Hepatocyte (in vitro differentiated cells): Measurements from ENCODE around the gene NEUROD6. TPM values are rescaled to one million over a fixed set of nuclear protein-coding genes. Genes with fewer than 3 reads are reported as not detected.
A peak's percentile ranks its signal among the peaks of the same experiment; 100 is the strongest.

Experiments used
- DNase-seq: peaks from one replicate; pipeline ENCODE4 v3.0.0-alpha.2; 2016; ENCODE audit warnings: low spot score
- H2AFZ ChIP-seq: fragments of 200-600 bp; sonication (generic); 2 replicates; pipeline ENCODE4 v1.6.0; 2016; ENCODE audit warnings: antibody characterized with exemption, mild to moderate bottlenecking
- H3K27ac ChIP-seq: fragments of 200-600 bp; sonication (generic); 2 replicates; pipeline ENCODE4 v1.5.1; 2016; ENCODE audit warnings: mild to moderate bottlenecking
- H3K27me3 ChIP-seq: fragments of 200-600 bp; sonication (generic); 2 replicates; pipeline ENCODE4 v1.6.1; 2016
- H3K36me3 ChIP-seq: fragments of 200-600 bp; sonication (generic); replicated peaks from 2 replicates; pipeline ENCODE4 v1.5.1; 2016; ENCODE audit warnings: low read depth; ENCODE audit not compliant: insufficient read depth
- H3K4me1 ChIP-seq: fragments of 200-600 bp; sonication (generic); 2 replicates; pipeline ENCODE4 v1.5.1; 2016; ENCODE audit warnings: mild to moderate bottlenecking, moderate library complexity; ENCODE audit not compliant: insufficient read depth
- H3K4me2 ChIP-seq: fragments of 200-600 bp; sonication (generic); 2 replicates; pipeline ENCODE4 v1.6.0; 2016
- H3K4me3 ChIP-seq: fragments of 200-600 bp; sonication (generic); 2 replicates; pipeline ENCODE4 v1.5.1; 2016; ENCODE audit warnings: mild to moderate bottlenecking
- H3K79me2 ChIP-seq: fragments of 200-600 bp; sonication (generic); 2 replicates; pipeline ENCODE4 v1.6.0; 2017; ENCODE audit warnings: mild to moderate bottlenecking
- H3K9me2 ChIP-seq: fragments of 200-600 bp; sonication (generic); replicated peaks from 2 replicates; pipeline ENCODE4 v1.6.0; 2017; ENCODE audit warnings: mild to moderate bottlenecking; ENCODE audit not compliant: insufficient read depth
- H3K9me3 ChIP-seq: fragments of 200-600 bp; sonication (generic); 2 replicates; pipeline ENCODE4 v1.5.1; 2016; ENCODE audit warnings: low read depth, mild to moderate bottlenecking
- H4K20me1 ChIP-seq: fragments of 200-600 bp; sonication (generic); 2 replicates; pipeline ENCODE4 v1.6.0; 2016; ENCODE audit warnings: mild to moderate bottlenecking; ENCODE audit not compliant: insufficient read depth, poor library complexity, severe bottlenecking
- EZH2 ChIP-seq: fragments of 200-600 bp; sonication (generic); IDR thresholded peaks from 2 replicates; pipeline ENCODE4 v1.6.1; 2016; ENCODE audit warnings: antibody characterized with exemption, mild to moderate bottlenecking, borderline replicate concordance
- EZH2phosphoT487 ChIP-seq: fragments of 200-600 bp; sonication (generic); IDR thresholded peaks from one replicate; pipeline ENCODE4 v1.6.1; 2018; ENCODE audit warnings: antibody characterized with exemption, mild to moderate bottlenecking, low read depth, moderate library complexity; ENCODE audit not compliant: unreplicated experiment, severe bottlenecking
- WGBS: methylation state at CpG from one replicate; pipeline ENCODE4 v1.1.6; 2016; ENCODE audit warnings: low lambda C conversion rate; ENCODE audit errors: missing lambda C conversion rate; 5-methylcytosine and 5-hydroxymethylcytosine counted together
- polyA plus RNA-seq: library from polyadenylated mRNA; unstranded; fragments of >200 nt; fragmentation: Nextera tagmentation; extraction: Ambion mirVana; gene quantifications from 2 replicates; pipeline ENCODE4 v1.2.1, GENCODE V29; 2016
- total RNA-seq: library from RNA; depleted of rRNA; stranded (reverse); fragments of >200 nt; gene quantifications from 2 replicates; pipeline ENCODE4 v1.2.3, GENCODE V29; 2014
- TF ChIP-seq, protein P1 (sequence below): fragments of 200-600 bp; sonication (generic); IDR thresholded peaks from 2 replicates; pipeline ENCODE4 v1.5.1; 2016; ENCODE audit warnings: antibody characterized with exemption, mild to moderate bottlenecking; ENCODE audit not compliant: poor library complexity

Gene NEUROD6
- total and polyA plus RNA-seq, 2 experiments from 2014 or later: not detected

DNA sequence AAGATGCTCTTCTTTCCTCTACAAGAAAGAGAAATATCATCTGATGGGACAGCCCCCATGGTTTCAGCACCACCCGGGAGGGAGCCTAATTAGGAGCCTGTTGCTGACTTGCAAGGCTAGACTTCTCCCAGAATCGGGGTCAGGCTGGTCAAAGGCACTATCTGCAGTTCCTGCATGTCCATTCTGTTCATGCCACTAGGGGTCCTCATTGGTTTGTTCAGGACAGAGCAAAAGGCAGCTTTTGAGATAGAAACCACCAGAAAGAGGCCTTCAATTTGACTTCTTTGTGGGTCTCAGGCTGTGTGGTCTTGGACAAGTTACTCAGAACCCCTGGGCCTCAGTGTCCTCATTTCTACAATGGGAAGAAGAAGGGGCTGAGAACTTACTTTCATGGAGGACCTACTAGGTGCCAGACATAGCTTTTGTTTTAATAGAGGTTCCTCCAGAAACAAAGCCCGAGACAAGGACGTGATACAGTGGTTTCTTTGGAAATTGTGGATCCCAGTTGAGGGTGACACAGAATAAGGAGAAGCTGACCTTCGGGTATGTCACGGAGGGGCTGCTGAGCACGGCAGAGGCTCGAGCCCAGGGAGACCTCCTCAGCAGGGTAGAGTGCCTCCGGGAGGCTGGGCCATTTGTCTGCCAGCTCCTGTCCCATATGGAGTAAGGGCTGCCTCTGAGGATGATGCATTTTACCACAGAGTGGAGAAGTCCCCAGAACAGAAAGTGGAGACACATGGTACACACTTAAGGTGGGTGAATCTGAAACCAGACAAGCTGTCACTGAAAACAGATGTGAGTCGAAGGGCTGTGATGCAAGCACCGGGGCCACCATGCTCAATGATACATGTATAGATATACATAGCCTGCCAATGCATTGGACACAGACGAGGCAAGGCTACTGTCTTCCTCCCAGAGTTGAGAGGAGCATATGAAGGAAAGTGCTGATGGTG, 33.1 kb upstream of the NEUROD6 start:
- DNase-seq: peak; percentile 82
- no peaks in the 10 kb centered on the region for H4K20me1 ChIP-seq
- no peaks in the 10 kb centered on the region for H3K79me2 ChIP-seq
- no peak for TF ChIP-seq EZH2phosphoT487
- TF ChIP-seq EZH2: no peak
- TF ChIP-seq, protein P1, sequence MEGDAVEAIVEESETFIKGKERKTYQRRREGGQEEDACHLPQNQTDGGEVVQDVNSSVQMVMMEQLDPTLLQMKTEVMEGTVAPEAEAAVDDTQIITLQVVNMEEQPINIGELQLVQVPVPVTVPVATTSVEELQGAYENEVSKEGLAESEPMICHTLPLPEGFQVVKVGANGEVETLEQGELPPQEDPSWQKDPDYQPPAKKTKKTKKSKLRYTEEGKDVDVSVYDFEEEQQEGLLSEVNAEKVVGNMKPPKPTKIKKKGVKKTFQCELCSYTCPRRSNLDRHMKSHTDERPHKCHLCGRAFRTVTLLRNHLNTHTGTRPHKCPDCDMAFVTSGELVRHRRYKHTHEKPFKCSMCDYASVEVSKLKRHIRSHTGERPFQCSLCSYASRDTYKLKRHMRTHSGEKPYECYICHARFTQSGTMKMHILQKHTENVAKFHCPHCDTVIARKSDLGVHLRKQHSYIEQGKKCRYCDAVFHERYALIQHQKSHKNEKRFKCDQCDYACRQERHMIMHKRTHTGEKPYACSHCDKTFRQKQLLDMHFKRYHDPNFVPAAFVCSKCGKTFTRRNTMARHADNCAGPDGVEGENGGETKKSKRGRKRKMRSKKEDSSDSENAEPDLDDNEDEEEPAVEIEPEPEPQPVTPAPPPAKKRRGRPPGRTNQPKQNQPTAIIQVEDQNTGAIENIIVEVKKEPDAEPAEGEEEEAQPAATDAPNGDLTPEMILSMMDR: peak; percentile 76
- H3K4me1 ChIP-seq: no peaks in the 10 kb centered on the region
- H3K27me3 ChIP-seq: no peaks in the 10 kb centered on the region
- H3K9me2 ChIP-seq: no peaks in the 10 kb centered on the region
- no peak overlapping the region for H3K27ac ChIP-seq
- no peak overlapping the region for H3K4me3 ChIP-seq
- no peak overlapping the region for H2AFZ ChIP-seq
- 77% methylated on average over 12 of the region's 12 CpGs for WGBS
- no peaks in the 10 kb centered on the region for H3K9me3 ChIP-seq
- no peaks in the 10 kb centered on the region for H3K36me3 ChIP-seq
- no peak overlapping the region for H3K4me2 ChIP-seq

- TF ChIP-seq, protein P1: no peak
- TF ChIP-seq EZH2: no peak
- no peak for TF ChIP-seq EZH2phosphoT487
- H2AFZ ChIP-seq: no peak overlapping the region
Observed at GRCh38 chr7:31372231-31372959, 31.9 kb upstream of the NEUROD6 start.

DNA sequence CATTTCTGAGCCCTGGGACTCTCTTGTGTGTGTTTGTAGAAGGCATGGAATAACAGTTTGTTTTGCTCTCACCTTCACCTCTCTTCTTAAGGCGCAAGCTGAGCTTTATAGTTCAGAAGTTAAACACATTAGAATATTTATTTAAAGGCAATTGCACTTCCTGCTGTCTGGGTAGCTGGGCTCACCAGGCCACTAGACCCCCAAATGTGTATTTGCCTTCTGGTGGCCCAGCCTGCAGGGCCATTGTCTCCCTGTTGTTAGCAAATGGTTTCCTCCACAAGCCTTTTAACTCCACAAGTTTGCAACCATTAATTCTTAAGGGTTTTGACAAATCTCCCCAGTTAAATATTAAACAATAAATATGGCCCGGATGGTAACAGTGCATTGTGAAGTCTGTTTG, 31.1 kb upstream of the NEUROD6 start:
- Histone ChIP-seq H3K4me3 (no peak overlapping the region), H2AFZ (no peak overlapping the region), H3K4me1 (no peaks in the 10 kb centered on the region), H3K9me3 (no peaks in the 10 kb centered on the region), H3K27ac (no peak overlapping the region), H3K79me2 (no peaks in the 10 kb centered on the region), H4K20me1 (no peaks in the 10 kb centered on the region), H3K36me3 (no peaks in the 10 kb centered on the region), H3K27me3 (no peaks in the 10 kb centered on the region), H3K4me2 (no peak overlapping the region), H3K9me2 (no peaks in the 10 kb centered on the region)
- WGBS: 55% methylated on average over 2 of the region's 2 CpGs
- TF ChIP-seq EZH2: no peak
- no peak for TF ChIP-seq EZH2phosphoT487
- TF ChIP-seq, protein P1: no peak
- DNase-seq: no peak

More at GRCh38 chr7:31372231-31372959, 31.9 kb upstream of the NEUROD6 start:
- WGBS: 87% methylated on average over 11 of the region's 11 CpGs
- no peaks in the 10 kb centered on the region for H3K27me3 ChIP-seq
- H3K36me3 ChIP-seq: no peaks in the 10 kb centered on the region
- H3K9me3 ChIP-seq: no peaks in the 10 kb centered on the region
- no peak overlapping the region for H3K27ac ChIP-seq
- H3K4me3 ChIP-seq: no peak overlapping the region
- H3K4me2 ChIP-seq: no peak overlapping the region
- no peak for DNase-seq
- no peaks in the 10 kb centered on the region for H3K9me2 ChIP-seq
- no peaks in the 10 kb centered on the region for H3K79me2 ChIP-seq
- no peaks in the 10 kb centered on the region for H3K4me1 ChIP-seq
- no peaks in the 10 kb centered on the region for H4K20me1 ChIP-seq
